Uterus (tissue), 2 donors: ENCODE data around the gene ATP1A1.

Experiments used
- POLR2A ChIP-seq, 2 donors: fragments of 450-650 bp; IDR thresholded peaks; one replicate each; pipeline ENCODE4 v1.6.1; 2016; ENCODE audit warnings: antibody characterized with exemption in 2 of 2, mild to moderate bottlenecking in 1 of 2, moderate library complexity in 1 of 2
- TF ChIP-seq, protein P1 (sequence below), 4 experiments: fragments of 200-600 bp in 2 of 4; fragments of 450-650 bp in 2 of 4; sonication (generic) in 2 of 4; IDR thresholded peaks; one replicate each; pipeline ENCODE4 v1.5.1; 2016 to 2019; ENCODE audit warnings: antibody characterized with exemption in 4 of 4, mild to moderate bottlenecking in 2 of 4, moderate library complexity in 1 of 4

DNA sequence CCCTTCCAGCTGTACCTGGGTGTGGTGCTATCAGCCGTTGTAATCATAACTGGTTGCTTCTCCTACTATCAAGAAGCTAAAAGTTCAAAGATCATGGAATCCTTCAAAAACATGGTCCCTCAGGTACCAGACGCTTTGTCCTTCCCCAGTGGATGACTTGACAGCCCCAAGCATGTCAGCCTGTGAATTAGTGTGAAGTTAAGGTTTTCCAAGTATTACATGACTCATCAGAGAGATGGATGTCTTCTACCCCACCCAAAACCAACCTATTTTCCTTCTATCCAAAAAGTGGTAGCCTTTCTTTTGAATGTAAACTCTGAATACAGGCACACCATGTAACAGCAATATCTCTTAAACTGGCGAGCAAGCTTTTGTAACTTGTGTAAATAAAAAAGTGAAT lies 15.1 kb downstream of the ATP1A1 start:
- TF ChIP-seq, protein P1, sequence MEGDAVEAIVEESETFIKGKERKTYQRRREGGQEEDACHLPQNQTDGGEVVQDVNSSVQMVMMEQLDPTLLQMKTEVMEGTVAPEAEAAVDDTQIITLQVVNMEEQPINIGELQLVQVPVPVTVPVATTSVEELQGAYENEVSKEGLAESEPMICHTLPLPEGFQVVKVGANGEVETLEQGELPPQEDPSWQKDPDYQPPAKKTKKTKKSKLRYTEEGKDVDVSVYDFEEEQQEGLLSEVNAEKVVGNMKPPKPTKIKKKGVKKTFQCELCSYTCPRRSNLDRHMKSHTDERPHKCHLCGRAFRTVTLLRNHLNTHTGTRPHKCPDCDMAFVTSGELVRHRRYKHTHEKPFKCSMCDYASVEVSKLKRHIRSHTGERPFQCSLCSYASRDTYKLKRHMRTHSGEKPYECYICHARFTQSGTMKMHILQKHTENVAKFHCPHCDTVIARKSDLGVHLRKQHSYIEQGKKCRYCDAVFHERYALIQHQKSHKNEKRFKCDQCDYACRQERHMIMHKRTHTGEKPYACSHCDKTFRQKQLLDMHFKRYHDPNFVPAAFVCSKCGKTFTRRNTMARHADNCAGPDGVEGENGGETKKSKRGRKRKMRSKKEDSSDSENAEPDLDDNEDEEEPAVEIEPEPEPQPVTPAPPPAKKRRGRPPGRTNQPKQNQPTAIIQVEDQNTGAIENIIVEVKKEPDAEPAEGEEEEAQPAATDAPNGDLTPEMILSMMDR (IDR thresholded peaks at IDR 0.05): no peak
- no peak for TF ChIP-seq POLR2A (IDR thresholded peaks at IDR 0.05)
